ENCODE data around the gene FTCD.
A peak's percentile ranks its signal among the peaks of the same experiment; 100 is the strongest.
"Not testable (repeated sequence)": the region's sequence is repeated elsewhere in the genome, so short reads cannot be mapped to it uniquely, and the experiment has no call there.

The FTCD gene

GRCh38 chr21:46187814-46188213 lies 32.4 kb upstream of the FTCD start:
- DNase-seq: no peak

- DNase-seq: no peak
Observed at GRCh38 chr21:46187261-46187660, 31.9 kb upstream of the FTCD start.

DNA sequence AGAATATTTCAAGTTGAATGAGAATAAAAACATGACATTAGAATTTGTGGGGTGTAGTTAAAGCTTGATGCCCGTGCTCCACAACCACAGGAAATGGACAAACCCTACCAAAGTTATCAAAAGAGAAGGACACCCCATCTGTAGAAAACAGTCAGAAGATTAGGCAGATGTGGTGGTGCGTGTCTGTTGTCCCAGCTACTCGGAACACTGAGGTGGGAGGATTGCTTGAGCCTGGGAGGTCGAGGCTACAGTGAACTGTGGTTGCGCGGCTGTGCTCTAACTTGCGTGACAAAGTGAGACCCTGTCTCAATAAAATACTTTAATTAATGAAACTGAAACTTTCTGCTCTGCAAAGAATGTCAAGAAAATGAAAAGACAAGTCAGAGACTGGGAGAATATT lies 30.3 kb upstream of the FTCD start:
- no peak for DNase-seq

GRCh38 chr21:46184625-46185555 lies 29.5 kb upstream of the FTCD start:
- DNase-seq: peak; percentile 56

GRCh38 chr21:46183910-46184624 lies 28.7 kb upstream of the FTCD start, which contains the start of gene SPATC1L:
Gene SPATC1L (minus strand): TSS chr21:46184459. CDS start chr21:46182816, 1,643 bp downstream.
- peak; percentile 54 for DNase-seq

DNA sequence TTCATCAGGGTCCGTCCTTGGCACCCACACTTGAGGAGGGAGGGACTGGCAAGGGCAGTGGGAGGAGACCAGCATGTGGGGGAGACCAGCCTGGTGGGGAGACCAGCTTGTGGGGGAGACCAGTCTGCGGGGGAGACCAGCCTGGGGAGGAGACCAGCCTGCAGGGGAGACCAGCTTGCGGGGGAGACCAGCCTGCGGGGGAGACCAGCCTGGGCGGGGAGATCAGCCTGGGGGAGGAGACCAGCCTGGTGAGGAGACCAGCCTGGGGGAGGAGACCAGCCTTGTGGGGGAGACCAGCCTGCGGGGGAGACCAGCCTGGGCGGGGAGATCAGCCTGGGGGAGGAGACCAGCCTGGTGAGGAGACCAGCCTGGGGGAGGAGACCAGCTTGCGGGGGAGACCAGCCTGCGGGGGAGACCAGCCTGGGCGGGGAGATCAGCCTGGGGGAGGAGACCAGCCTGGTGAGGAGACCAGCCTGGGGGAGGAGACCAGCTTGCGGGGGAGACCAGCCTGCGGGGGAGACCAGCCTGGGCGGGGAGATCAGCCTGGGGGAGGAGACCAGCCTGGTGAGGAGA lies 28.0 kb upstream of the FTCD start:
- DNase-seq: not testable (repeated sequence)

- no peak for DNase-seq
Observed at GRCh38 chr21:46182548-46183336, 27.4 kb upstream of the FTCD start.

DNA sequence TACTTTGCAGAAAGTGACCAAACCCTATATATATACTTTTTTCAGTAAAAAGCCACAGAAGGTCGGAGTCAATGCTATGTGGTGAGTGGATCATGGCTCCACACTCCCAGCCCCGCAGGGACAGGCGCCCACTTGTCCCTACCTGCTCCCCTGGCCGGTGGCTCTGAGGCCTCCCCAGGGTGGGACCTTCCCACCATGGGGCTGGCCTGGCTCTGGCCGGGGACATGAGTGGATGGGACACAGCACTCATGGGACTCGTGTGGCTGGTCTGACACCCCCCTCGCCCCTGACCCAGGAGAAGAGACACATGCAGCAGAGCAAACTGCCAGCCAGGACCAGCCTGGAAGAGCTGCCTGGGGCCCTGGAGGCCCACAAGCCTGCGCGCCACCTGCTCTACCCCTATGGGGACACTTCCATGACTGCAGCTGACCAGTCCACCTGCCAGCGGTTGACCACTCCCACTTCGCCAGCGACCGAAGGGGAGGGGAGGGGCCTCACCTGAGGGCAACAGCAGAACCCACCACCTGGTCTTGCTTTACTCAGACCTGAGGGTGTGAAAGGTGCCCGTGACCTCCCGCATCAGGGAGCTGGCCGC lies 26.7 kb upstream of the FTCD start:
- no peak for DNase-seq

DNA sequence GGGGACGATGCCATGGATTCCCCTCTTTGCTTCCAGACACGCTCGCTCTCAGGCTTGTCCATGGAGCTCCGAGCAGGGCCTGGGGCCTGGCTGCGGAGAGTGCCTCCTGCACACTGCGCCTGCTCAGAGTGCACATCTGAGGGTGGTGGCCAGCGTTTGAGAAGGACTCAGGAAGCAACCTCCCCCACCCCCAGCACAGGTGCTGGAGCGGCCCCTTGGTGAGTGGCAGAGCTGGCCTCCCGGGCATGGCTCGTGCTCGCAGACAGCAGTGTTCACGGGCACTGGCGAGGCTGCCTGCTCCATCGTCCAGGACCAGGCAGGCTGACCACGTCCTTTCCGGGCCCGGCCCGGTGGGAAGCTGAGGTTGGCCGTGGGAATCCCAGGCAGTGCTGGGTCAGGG lies 26.1 kb upstream of the FTCD start:
- no peak for DNase-seq

GRCh38 chr21:46180778-46181391 lies 25.5 kb upstream of the FTCD start:
- DNase-seq: no peak

GRCh38 chr21:46180079-46180722 lies 24.8 kb upstream of the FTCD start:
- DNase-seq: no peak

GRCh38 chr21:46179708-46180078 lies 24.3 kb upstream of the FTCD start:
- DNase-seq: no peak

DNA sequence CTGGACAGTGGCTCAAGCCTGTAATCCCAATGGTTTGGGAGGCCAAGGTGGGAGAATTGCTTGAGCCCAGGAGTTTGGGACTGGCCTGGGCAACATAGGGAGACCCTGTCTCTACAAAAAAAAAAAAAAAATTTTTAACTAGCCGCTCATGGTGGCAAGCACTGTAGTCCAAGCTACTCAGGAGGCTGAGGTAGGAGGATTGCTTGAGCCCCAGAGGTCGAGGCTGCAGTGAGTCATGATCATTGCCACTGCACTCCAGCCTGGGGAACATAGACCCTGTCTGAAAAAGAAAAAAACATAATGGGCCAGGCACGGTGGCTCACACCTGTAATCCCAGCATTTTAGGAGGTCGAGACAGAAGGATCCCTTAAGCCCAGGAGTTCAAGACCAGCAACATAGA lies 23.6 kb upstream of the FTCD start:
- no peak for DNase-seq

GRCh38 chr21:46176443-46177129 lies 21.2 kb upstream of the FTCD start:
- DNase-seq: not testable (repeated sequence)

DNA sequence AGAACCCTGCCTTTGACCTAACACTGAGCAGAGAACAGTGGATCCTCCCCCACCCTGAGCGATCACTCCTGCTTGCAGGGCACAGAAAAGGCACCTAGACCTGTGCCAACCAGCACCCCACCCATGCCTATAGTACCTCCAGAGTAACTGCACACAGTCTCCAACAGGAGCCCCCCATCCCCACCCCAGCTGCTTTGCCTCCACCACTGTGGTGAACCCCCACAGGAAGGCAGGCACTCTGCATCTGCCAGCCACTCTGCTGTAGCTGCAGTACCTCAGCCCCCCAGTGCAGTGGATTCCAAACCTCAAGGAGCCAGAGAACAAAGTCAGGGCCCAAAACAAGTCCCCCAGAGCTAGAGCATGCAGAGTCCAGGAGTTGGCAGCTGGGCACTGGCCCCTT lies 18.2 kb upstream of the FTCD start:
- DNase-seq: no peak

DNA sequence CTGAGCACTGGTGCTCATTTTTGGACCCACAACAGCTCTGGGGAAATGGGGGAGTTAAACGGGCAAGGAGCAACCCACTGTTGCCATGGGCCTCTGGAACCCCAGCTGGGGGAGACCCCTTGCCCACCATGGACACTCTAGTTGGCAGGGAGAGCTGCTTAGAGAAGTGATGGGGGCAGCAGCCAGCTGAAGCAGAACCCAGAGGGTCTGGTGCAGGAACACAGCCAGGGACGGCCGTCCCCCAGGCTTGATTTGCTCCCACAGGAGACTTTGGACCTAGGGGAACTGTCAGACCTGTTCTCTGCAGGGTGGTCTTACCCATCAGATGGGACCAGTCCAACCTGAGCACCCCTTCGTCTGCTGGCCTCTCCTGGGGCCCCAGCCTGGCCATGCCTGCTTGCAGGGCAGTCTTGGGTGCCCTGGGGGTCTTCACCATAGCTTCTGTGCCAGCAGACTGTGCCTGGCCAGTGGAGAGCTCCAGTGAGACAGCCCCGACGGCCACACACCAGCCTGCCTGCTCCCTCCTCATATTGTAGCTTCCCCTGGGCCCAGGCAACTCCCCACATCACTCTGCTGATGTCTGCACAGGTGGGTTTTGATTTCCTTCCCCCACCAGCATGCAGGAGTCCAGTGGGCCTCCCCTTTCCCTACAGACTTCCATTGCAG lies 17.6 kb upstream of the FTCD start:
- no peak for DNase-seq

DNA sequence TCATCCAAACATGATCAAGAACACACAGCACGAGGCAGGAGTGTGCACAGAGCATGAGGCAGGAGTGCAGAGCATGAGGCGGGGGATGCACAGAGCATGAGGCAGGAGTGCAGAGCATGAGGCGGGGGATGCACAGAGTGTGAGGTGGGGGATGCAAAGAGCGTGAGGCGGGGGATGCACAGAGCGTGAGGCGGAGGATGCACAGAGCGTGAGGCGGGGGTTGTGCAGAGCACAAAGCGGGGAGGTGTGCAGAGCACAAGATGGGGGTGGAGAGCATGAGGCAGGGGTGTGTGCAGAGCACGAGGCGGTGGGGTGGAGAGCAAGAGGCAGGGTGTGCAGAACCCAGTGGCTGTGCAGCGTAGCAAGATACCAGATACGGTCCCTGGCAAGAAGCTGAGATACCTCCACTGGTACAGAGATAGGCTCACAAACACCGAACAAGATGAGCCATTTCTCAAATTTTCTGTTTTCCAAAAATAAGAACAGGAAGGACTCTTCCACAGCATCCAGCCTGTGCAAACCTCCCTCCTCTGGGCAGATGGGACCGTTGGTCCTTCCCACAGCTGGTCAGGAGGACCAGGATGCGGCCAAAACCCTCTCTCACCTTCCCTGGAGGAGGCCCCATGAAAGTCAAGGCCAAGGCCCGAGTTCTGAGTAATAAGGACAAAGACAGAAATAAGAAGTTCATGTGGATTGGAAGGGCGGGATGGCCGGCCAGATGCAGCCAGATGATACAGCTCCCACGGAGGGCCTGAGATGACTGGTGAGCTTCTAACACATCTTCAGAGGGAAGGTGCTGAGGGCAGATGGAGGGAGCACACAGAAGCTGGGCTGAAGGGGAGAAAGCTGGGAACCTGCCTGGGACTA lies 16.9 kb upstream of the FTCD start:
- no peak for DNase-seq

- DNase-seq: no peak
Observed at GRCh38 chr21:46171585-46171984, 16.2 kb upstream of the FTCD start.

Data from inflammatory macrophage treated with lipopolysaccharide for 4 hours (primary cell).